Measurements from ENCODE around the gene OSBPL3. TPM values are rescaled to one million over a fixed set of nuclear protein-coding genes. Genes with fewer than 3 reads are reported as not detected.

OSBPL3 gene
- polyA plus RNA-seq, 3 donors: 2.6 to 9.2 (median 3.7) TPM

- no peak overlapping the region for H3K4me3 ChIP-seq (replicated peaks in 1 of 3; ENCODE audit: low read depth in 2 of 3, low read length in 3 of 3)
- H3K4me2 ChIP-seq (replicated peaks; ENCODE audit: extremely low read depth, low read length, poor library complexity, severe bottlenecking): no peak overlapping the region
- no peak for TF ChIP-seq CTCF (IDR thresholded peaks at IDR 0.05)
- H3K27me3 Mint-ChIP-seq (ENCODE audit: low read depth in 3 of 3): peaks cover 0 to 3% (median 0%) of the 10 kb centered on the region in 3 donors
- no peak overlapping the region for H2AFZ ChIP-seq (ENCODE audit: insufficient read depth, low read depth, low read length, poor library complexity, severe bottlenecking)
- H3K36me3 Mint-ChIP-seq: peaks cover 0 to 4% of the 10 kb centered on the region in 2 donors
- peaks cover 0 to 2% (median 0%) of the 10 kb centered on the region in 7 donors for H3K9me3 Mint-ChIP-seq
- no peak overlapping the region for H3K4me3 Mint-ChIP-seq
- 7% methylated on average over 2 of the region's 4 CpGs for WGBS (ENCODE audit: insufficient coverage)
- intact Hi-C loops (cut with micrococcal nuclease): no loop called here
- H3K27me3 ChIP-seq (ENCODE audit: control insufficient read depth in 2 of 2, insufficient read depth in 2 of 2, low read length in 2 of 2): no peaks in the 10 kb centered on the region
- H3K9ac ChIP-seq (ENCODE audit: insufficient read depth, low read length, poor library complexity, severe bottlenecking): no peak overlapping the region
- no peaks in the 10 kb centered on the region for H3K4me1 ChIP-seq (ENCODE audit: control insufficient read depth in 1 of 2, insufficient read depth in 2 of 2, low read length in 2 of 2)
- H3K27ac Mint-ChIP-seq: peak overlapping the region in 2 of 7 donors; percentile 41 to 63
- H4K20me1 ChIP-seq (ENCODE audit: insufficient read depth, low read length): peaks cover 12% of the 10 kb centered on the region
- H3K79me2 ChIP-seq (ENCODE audit: insufficient read depth, low read length): no peaks in the 10 kb centered on the region
- peaks cover 13% of the 10 kb centered on the region for H3K4me1 Mint-ChIP-seq
- H3K9me3 ChIP-seq (replicated peaks in 1 of 2; ENCODE audit: control insufficient read depth in 1 of 2, insufficient read depth in 1 of 2, low read length in 2 of 2): no peaks in the 10 kb centered on the region
- H3K36me3 ChIP-seq (replicated peaks in 1 of 2; ENCODE audit: control insufficient read depth in 1 of 2, insufficient read depth in 2 of 2, low read length in 2 of 2): no peaks in the 10 kb centered on the region
- H3K27ac ChIP-seq (ENCODE audit: low read depth in 1 of 2, low read length in 2 of 2): no peak overlapping the region
- DNase-seq: no peak
Observed at GRCh38 chr7:24896031-24896501, 83.9 kb downstream of the OSBPL3 start.

- no peaks in the 10 kb centered on the region for H3K79me2 ChIP-seq (ENCODE audit: insufficient read depth, low read length)
- H3K4me3 ChIP-seq (replicated peaks in 1 of 3; ENCODE audit: low read depth in 2 of 3, low read length in 3 of 3): no peak overlapping the region
- no peak overlapping the region for H3K4me2 ChIP-seq (replicated peaks; ENCODE audit: extremely low read depth, low read length, poor library complexity, severe bottlenecking)
- H2AFZ ChIP-seq (ENCODE audit: insufficient read depth, low read depth, low read length, poor library complexity, severe bottlenecking): no peak overlapping the region
- H3K36me3 ChIP-seq (replicated peaks in 1 of 2; ENCODE audit: control insufficient read depth in 1 of 2, insufficient read depth in 2 of 2, low read length in 2 of 2): no peaks in the 10 kb centered on the region
- 89% methylated on average over 3 of the region's 7 CpGs for WGBS (ENCODE audit: insufficient coverage)
- TF ChIP-seq CTCF (IDR thresholded peaks at IDR 0.05): no peak
- H4K20me1 ChIP-seq (ENCODE audit: insufficient read depth, low read length): peaks cover 12% of the 10 kb centered on the region
- no peaks in the 10 kb centered on the region for H3K9me3 Mint-ChIP-seq
- no peak overlapping the region for H3K9ac ChIP-seq (ENCODE audit: insufficient read depth, low read length, poor library complexity, severe bottlenecking)
- no peaks in the 10 kb centered on the region for H3K27me3 ChIP-seq (ENCODE audit: control insufficient read depth in 2 of 2, insufficient read depth in 2 of 2, low read length in 2 of 2)
- H3K27ac ChIP-seq (ENCODE audit: low read depth in 1 of 2, low read length in 2 of 2): no peak overlapping the region
- H3K4me3 Mint-ChIP-seq: no peak overlapping the region
- H3K4me1 Mint-ChIP-seq: peaks cover 10% of the 10 kb centered on the region
- no peak for DNase-seq
- no peaks in the 10 kb centered on the region for H3K9me3 ChIP-seq (replicated peaks in 1 of 2; ENCODE audit: control insufficient read depth in 1 of 2, insufficient read depth in 1 of 2, low read length in 2 of 2)
- intact Hi-C loops (cut with micrococcal nuclease): no loop called here
- peak overlapping the region in 2 of 7 donors; percentile 22 to 44 for H3K27ac Mint-ChIP-seq
- peaks cover 3 to 10% of the 10 kb centered on the region in 2 donors for H3K36me3 Mint-ChIP-seq
- H3K4me1 ChIP-seq (ENCODE audit: control insufficient read depth in 1 of 2, insufficient read depth in 2 of 2, low read length in 2 of 2): no peaks in the 10 kb centered on the region
- H3K27me3 Mint-ChIP-seq (ENCODE audit: low read depth in 3 of 3): peaks cover 0 to 3% (median 0%) of the 10 kb centered on the region in 3 donors
Observed at GRCh38 chr7:24894429-24895221, 85.4 kb downstream of the OSBPL3 start.
